Subcutaneous adipose tissue (tissue), 4 donors: ENCODE measurements around the gene DRC3. TPM values are rescaled to one million over a fixed set of nuclear protein-coding genes. Genes with fewer than 3 reads are reported as not detected.

Experiments used
- CTCF ChIP-seq: fragments of 450-650 bp; IDR thresholded peaks from one replicate; pipeline ENCODE4 v1.5.1; 2016; ENCODE audit warnings: low read depth, mild to moderate bottlenecking, control low read depth, antibody characterized with exemption, moderate library complexity
- total RNA-seq, 4 donors: library from RNA; depleted of rRNA; stranded (reverse); fragments of >200 nt; gene quantifications; one replicate each; pipeline ENCODE4 v1.1.0, GENCODE V29; 2016

The DRC3 gene
- total RNA-seq, 4 donors from 2014 or later = 0.38 to 1.3 (median 0.91) TPM

GRCh38 chr17:18027280-18027679, 54.6 kb downstream of the DRC3 start:
- TF ChIP-seq CTCF = no peak

- no peak for TF ChIP-seq CTCF
Measured at GRCh38 chr17:18028114-18028951, 55.7 kb downstream of the DRC3 start.

- TF ChIP-seq CTCF = no peak
Measured at GRCh38 chr17:18028952-18029540, 56.4 kb downstream of the DRC3 start.

GRCh38 chr17:18031955-18032354, 59.3 kb downstream of the DRC3 start:
- TF ChIP-seq CTCF = no peak

GRCh38 chr17:18033442-18034099, 60.9 kb downstream of the DRC3 start:
- TF ChIP-seq CTCF = no peak

GRCh38 chr17:18035704-18036103, 63.0 kb downstream of the DRC3 start:
- no peak for TF ChIP-seq CTCF

- no peak for TF ChIP-seq CTCF
Measured at GRCh38 chr17:18037486-18037885, 64.8 kb downstream of the DRC3 start.
